ENCODE data around the gene ELL. TPM values are rescaled to one million over a fixed set of nuclear protein-coding genes. Genes with fewer than 3 reads are reported as not detected.
"Not testable (repeated sequence)": the region's sequence is repeated elsewhere in the genome, so short reads cannot be mapped to it uniquely, and the experiment has no call there.

ELL gene
- total RNA-seq, 2 experiments from 2014 or later, result 20.3 to 20.9 TPM

- POLR2A ChIA-PET, result no interaction called here
- DNase-seq, result no peak
- Mint-ChIP-seq H3K27me3 (no peaks in the 10 kb centered on the region), H3K9me3 (no peaks in the 10 kb centered on the region), H3K36me3 (ENCODE audit: low read depth) (peaks cover 3% of the 10 kb centered on the region), H3K4me3 (no peak overlapping the region), H3K4me1 (peaks cover 16% of the 10 kb centered on the region), H3K27ac (peak overlapping the region; percentile 97)
- CTCF ChIA-PET, result interaction anchor here (1.0 to 1.8 kb wide), 5 partner anchors 9 to 70 kb away, joined by 3 to 6 read pairs (median 4); partner anchors contain the start of gene REX1BD
Observed at GRCh38 chr19:18523841-18524240, 2.0 kb upstream of the ELL start.

DNA sequence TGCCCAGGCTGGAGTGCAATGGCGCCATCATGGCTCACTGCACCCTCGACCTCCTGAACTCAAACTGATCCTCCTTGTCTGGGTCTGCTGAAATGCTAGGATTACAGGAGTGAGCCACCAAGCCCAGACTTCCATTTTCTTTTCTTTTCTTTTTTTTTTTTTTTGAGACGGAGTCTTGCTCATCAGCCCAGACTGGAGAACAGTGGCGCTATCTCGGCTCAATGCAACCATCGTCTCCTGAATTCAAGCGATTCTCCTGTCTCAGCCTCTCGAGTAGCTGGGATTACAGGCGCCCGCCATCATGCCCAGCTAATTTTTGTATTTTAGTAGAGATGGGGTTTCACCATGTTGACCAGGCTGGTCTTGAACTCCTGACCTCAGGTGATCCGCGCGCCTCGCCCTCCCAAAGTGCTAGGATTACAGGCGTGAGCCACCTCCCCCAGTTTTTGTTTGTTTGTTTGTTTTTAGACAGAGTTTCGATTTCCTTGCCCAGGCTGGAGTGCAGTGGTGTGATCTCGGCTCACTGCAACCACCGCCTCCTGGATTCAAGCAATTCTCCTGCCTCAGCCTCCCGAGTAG is 1.1 kb upstream of the ELL start:
- H3K9me3 Mint-ChIP-seq; H3K27me3 Mint-ChIP-seq; DNase-seq; H3K36me3 Mint-ChIP-seq (ENCODE audit: low read depth): not testable (repeated sequence)
- ChIA-PET POLR2A (interaction anchor here (0.6 kb wide), 1 partner anchor 49 kb away, joined by 3 read pairs; the partner anchor contains the start of gene UBA52), CTCF (interaction anchor here (0.6 to 1.8 kb wide), 10 partner anchors 9 to 66 kb away, joined by 3 to 6 read pairs (median 4); partner anchors contain the start of gene REX1BD)
- H3K4me1 Mint-ChIP-seq, result peaks cover 16% of the 10 kb centered on the region
- H3K27ac Mint-ChIP-seq, result peak overlapping the region; percentile 97
- peak overlapping the region; percentile 89 for H3K4me3 Mint-ChIP-seq

DNA sequence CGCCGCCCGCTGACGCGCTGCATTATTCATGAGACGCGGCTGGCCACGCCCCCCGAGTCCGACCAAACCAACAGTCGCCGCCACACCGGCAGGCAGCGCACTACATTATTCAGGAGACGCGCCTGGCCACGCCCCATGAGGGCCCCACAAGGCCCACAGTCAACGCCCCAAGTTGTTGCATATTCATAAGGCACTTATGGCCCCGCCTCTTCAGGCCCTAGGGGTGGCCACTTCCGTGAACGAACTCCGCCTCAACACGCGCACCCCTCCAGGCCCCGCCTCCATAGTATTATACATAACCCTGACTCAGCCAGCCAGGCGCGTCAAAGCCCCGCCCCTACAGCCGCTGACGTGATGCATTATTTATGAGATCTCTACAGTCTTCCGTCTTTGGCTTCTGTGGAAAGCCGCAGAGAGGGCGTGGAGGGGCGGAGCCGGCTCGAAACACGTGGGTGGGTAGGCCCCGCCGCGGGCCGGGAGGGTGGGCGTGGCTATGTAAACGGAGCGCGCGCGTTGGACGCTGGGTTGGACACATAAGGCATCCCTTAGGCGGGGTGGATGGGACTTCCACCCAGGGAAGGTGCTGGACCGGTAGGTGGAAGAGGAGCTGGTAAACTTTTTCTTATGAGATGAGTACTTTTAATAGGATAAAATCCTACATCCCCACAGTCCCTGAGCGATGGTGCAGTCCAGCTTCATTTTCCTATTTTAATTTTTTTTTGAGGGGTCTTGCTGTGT is 423 bp upstream of the ELL start:
- ChIA-PET POLR2A (interaction anchor here (0.6 kb wide), 1 partner anchor 50 kb away, joined by 3 read pairs; the partner anchor contains the start of gene UBA52), CTCF (interaction anchor here (0.6 to 1.8 kb wide), 9 partner anchors 10 to 230 kb away, joined by 3 to 6 read pairs (median 4); partner anchors contain the start of gene REX1BD)
- peak overlapping the region; percentile 89 for H3K4me3 Mint-ChIP-seq
- peaks cover 3% of the 10 kb centered on the region for H3K36me3 Mint-ChIP-seq (ENCODE audit: low read depth)
- peak overlapping the region; percentile 97 for H3K27ac Mint-ChIP-seq
- peaks cover 16% of the 10 kb centered on the region for H3K4me1 Mint-ChIP-seq
- peak; percentile 100 for DNase-seq
- no peaks in the 10 kb centered on the region for H3K27me3 Mint-ChIP-seq
- H3K9me3 Mint-ChIP-seq, result no peaks in the 10 kb centered on the region

GRCh38 chr19:18520848-18521691 is 800 bp downstream of the ELL start:
- DNase-seq, result peak; percentile 26
- peaks cover 16% of the 10 kb centered on the region for H3K4me1 Mint-ChIP-seq
- H3K4me3 Mint-ChIP-seq, result peak overlapping the region; percentile 89
- POLR2A ChIA-PET, result no interaction called here
- peak overlapping the region; percentile 93 for H3K27ac Mint-ChIP-seq
- H3K36me3 Mint-ChIP-seq (ENCODE audit: low read depth), result peaks cover 3% of the 10 kb centered on the region
- no peaks in the 10 kb centered on the region for H3K27me3 Mint-ChIP-seq
- no peaks in the 10 kb centered on the region for H3K9me3 Mint-ChIP-seq
- CTCF ChIA-PET, result interaction anchor here (0.7 to 3.5 kb wide), 16 partner anchors 10 to 229 kb away, joined by 3 to 31 read pairs (median 6); partner anchors contain the start of genes FKBP8, KXD1, REX1BD and UBA52

DNA sequence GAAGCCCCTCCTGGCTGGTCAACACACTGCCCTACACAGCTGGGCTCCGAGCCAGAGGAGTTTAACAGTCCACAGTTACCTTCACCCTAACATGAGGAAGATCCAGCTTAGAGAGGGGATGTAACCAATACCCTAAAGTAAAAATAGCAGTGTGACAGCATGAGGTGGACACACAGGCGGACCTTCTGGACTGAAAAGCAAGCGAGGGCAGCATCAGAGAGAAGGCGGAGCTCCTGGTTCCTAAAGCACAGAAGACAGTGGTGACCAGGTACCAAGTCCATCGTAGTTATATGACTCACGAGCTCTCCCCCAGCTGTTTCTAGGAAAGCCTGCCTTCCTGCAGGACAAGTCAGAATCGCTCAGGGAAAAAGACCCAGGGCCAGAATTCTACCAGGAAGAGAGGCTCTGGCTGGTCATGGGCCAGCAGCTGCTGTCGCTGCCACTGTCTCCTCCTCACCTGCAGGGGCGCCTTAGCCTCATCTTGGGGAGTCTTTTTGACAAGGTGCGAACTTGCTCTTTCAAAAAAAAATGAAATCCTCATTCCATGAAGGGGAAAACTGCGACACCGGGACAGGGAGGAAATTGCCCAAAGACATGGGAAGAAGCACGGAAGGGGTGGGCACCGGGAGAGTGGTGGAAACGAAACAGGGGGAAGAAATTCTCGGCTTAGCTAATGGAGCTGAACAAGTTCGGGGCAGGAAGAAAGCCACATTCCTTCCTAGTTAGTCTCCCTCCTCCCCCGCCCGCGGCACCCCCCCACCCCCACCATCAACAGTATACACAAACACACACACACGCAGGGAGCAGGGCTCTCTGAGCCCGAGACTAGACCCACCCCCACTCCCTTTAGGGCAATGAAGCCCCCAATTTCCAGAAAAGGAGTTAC is 1.7 kb downstream of the ELL start:
- Mint-ChIP-seq H3K4me1 (peaks cover 16% of the 10 kb centered on the region), H3K36me3 (ENCODE audit: low read depth) (peaks cover 3% of the 10 kb centered on the region), H3K27me3 (no peaks in the 10 kb centered on the region), H3K4me3 (peak overlapping the region; percentile 89), H3K27ac (peak overlapping the region; percentile 93), H3K9me3 (no peaks in the 10 kb centered on the region)
- CTCF ChIA-PET, result interaction anchor here (0.6 to 3.5 kb wide), 22 partner anchors 9 to 329 kb away, joined by 3 to 31 read pairs (median 5); partner anchors contain the start of genes FKBP8, KXD1, REX1BD and UBA52
- POLR2A ChIA-PET, result interaction anchor here (0.7 to 1.0 kb wide), 2 partner anchors 56 to 69 kb away, joined by 3 read pairs; no protein-coding TSS in a partner anchor
- DNase-seq, result peak; percentile 74

GRCh38 chr19:18518639-18519038 is 3.2 kb downstream of the ELL start:
- POLR2A ChIA-PET, result no interaction called here
- DNase-seq, result no peak
- Mint-ChIP-seq H3K36me3 (ENCODE audit: low read depth) (peaks cover 3% of the 10 kb centered on the region), H3K4me1 (peaks cover 18% of the 10 kb centered on the region), H3K27ac (no peak overlapping the region), H3K9me3 (no peaks in the 10 kb centered on the region), H3K27me3 (no peaks in the 10 kb centered on the region), H3K4me3 (no peak overlapping the region)
- CTCF ChIA-PET, result interaction anchor here (0.6 to 3.5 kb wide), 6 partner anchors 16 to 75 kb away, joined by 3 to 16 read pairs (median 4); partner anchors contain the start of genes KXD1 and REX1BD

DNA sequence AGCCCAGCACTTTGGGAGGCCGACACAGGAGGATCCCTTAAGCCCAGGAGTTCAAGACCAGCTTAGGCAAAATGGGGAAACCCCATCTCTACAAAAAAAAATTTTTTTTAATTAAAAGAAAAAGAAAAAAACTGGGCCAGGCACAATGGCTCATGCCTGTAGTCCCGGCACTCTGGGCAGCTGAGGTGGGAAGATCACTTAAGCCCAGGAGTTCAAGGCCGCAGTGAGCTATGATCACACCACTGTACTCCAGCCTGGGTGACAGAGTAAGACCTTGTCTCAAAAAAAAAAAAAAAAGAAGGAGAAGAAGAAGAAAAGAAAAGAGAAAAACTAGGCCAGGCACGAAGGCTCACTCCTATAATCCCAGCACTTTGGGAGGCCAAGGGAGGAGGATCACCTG is 4.3 kb downstream of the ELL start:
- no peak overlapping the region for H3K27ac Mint-ChIP-seq
- H3K36me3 Mint-ChIP-seq (ENCODE audit: low read depth), result peaks cover 3% of the 10 kb centered on the region
- peaks cover 15% of the 10 kb centered on the region for H3K4me1 Mint-ChIP-seq
- no peaks in the 10 kb centered on the region for H3K9me3 Mint-ChIP-seq
- ChIA-PET CTCF (interaction anchor here (0.6 to 1.6 kb wide), 2 partner anchors 15 to 1116 kb away, joined by 4 read pairs; no protein-coding TSS in a partner anchor), POLR2A (no interaction called here)
- no peak for DNase-seq
- H3K4me3 Mint-ChIP-seq, result no peak overlapping the region
- no peaks in the 10 kb centered on the region for H3K27me3 Mint-ChIP-seq

DNA sequence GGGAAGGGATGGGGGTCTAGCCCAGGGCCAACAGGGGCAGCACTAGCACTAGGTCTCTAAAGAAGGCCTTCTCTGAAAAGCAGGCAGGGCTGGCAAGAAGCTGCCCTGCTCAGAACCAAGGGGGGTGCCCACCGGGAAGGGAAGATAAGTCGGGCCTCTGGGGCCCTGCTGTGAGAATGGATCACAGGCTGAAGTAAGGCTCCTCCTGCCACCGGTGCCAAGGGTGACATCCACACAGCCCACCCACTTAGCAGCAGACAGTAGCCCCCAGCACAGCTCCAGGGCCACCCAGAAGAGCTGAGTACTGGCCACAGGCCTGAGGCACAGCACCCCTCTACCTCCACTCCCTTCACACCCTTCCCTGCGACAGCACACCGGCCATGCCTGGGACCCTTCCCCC is 5.9 kb downstream of the ELL start:
- Mint-ChIP-seq H3K27me3 (no peaks in the 10 kb centered on the region), H3K4me3 (no peak overlapping the region), H3K4me1 (peaks cover 16% of the 10 kb centered on the region), H3K36me3 (ENCODE audit: low read depth) (no peaks in the 10 kb centered on the region), H3K9me3 (no peaks in the 10 kb centered on the region), H3K27ac (no peak overlapping the region)
- CTCF ChIA-PET, result interaction anchor here (0.8 to 1.4 kb wide), 3 partner anchors 20 to 72 kb away, joined by 3 to 4 read pairs (median 3); no protein-coding TSS in a partner anchor
- POLR2A ChIA-PET, result no interaction called here
- DNase-seq, result no peak

GRCh38 chr19:18514800-18515682 is 6.8 kb downstream of the ELL start:
- Mint-ChIP-seq H3K4me1 (peaks cover 11% of the 10 kb centered on the region), H3K36me3 (ENCODE audit: low read depth) (no peaks in the 10 kb centered on the region), H3K9me3 (no peaks in the 10 kb centered on the region), H3K4me3 (no peak overlapping the region), H3K27ac (peak overlapping the region; percentile 66), H3K27me3 (no peaks in the 10 kb centered on the region)
- POLR2A ChIA-PET, result no interaction called here
- CTCF ChIA-PET, result interaction anchor here (0.6 to 1.0 kb wide), 2 partner anchors 73 to 135 kb away, joined by 3 to 5 read pairs; no protein-coding TSS in a partner anchor
- no peak for DNase-seq

DNA sequence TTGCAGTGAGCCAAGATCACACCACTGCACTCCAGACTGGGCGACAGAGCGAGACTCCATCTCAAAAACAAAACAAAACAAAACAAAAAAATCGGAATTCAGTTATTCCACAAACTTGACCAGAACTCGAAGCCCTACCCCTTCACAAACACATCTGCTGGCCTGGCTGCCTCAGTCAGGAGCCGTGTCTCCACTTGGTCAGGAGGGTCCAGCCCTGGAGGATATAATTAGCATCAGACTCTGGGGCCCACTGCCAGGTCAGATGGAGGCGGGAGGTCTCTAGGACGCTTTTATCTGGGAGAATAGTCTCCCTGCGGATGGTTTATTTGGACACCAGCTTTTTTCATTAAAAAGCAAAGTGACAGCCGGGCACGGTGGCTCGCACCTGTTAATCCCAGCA is 8.0 kb downstream of the ELL start:
- Mint-ChIP-seq H3K27me3 (no peaks in the 10 kb centered on the region), H3K27ac (no peak overlapping the region), H3K9me3 (no peaks in the 10 kb centered on the region), H3K4me3 (no peak overlapping the region), H3K4me1 (peaks cover 12% of the 10 kb centered on the region), H3K36me3 (ENCODE audit: low read depth) (no peaks in the 10 kb centered on the region)
- POLR2A ChIA-PET, result no interaction called here
- CTCF ChIA-PET, result no interaction called here
- DNase-seq, result no peak

- H3K4me3 Mint-ChIP-seq, result no peak overlapping the region
- H3K9me3 Mint-ChIP-seq, result no peaks in the 10 kb centered on the region
- CTCF ChIA-PET, result interaction anchor here (1.4 to 3.1 kb wide), 4 partner anchors 10 to 25 kb away, joined by 3 to 14 read pairs (median 8); no protein-coding TSS in a partner anchor
- H3K27me3 Mint-ChIP-seq, result no peaks in the 10 kb centered on the region
- no peak for DNase-seq
- peaks cover 41% of the 10 kb centered on the region for H3K4me1 Mint-ChIP-seq
- POLR2A ChIA-PET, result no interaction called here
- H3K27ac Mint-ChIP-seq, result no peak overlapping the region
- no peaks in the 10 kb centered on the region for H3K36me3 Mint-ChIP-seq (ENCODE audit: low read depth)
Observed at GRCh38 chr19:18510216-18510615, 11.7 kb downstream of the ELL start.
